Left kidney (tissue), 8 donors: Measurements from ENCODE around the gene CES4A. TPM values are rescaled to one million over a fixed set of nuclear protein-coding genes. Genes with fewer than 3 reads are reported as not detected.
"Not testable (repeated sequence)": the region's sequence is repeated elsewhere in the genome, so short reads cannot be mapped to it uniquely, and the experiment has no call there.

Experiments
- DNase-seq: peaks from one replicate; pipeline ENCODE4 v3.0.0-alpha.2; 2013
- long read RNA-seq, 8 donors: transcript quantifications; one replicate each; lab custom pipeline, GENCODE V29; 2026
- polyA plus RNA-seq: library from polyadenylated mRNA; unstranded; fragments of 120-200 nt; gene quantifications from one replicate; pipeline ENCODE4 v1.2.1, GENCODE V29; 2013; ENCODE audit not compliant: insufficient read length

The CES4A gene
- 12.4 TPM for polyA plus RNA-seq
- long read RNA-seq, donor 1, result 0 reads
- long read RNA-seq, donor 2, partial matches to known transcripts, result 0 of 2 reads
- long read RNA-seq, donor 2, other reads (novel, unspliced or antisense), result 0 of 2 reads
- long read RNA-seq, donor 3, result 0 reads
- long read RNA-seq, donor 4, result 0 reads
- long read RNA-seq, donor 5, partial matches to known transcripts, result 0 of 2 reads
- long read RNA-seq, donor 5, other reads (novel, unspliced or antisense), result 0 of 2 reads
- long read RNA-seq, donor 6, result 0 reads
- long read RNA-seq, donor 7, partial matches to known transcripts, result 0 of 1 reads
- long read RNA-seq, donor 7, other reads (novel, unspliced or antisense), result 0 of 1 reads
- long read RNA-seq, donor 8, result 0 reads

DNA sequence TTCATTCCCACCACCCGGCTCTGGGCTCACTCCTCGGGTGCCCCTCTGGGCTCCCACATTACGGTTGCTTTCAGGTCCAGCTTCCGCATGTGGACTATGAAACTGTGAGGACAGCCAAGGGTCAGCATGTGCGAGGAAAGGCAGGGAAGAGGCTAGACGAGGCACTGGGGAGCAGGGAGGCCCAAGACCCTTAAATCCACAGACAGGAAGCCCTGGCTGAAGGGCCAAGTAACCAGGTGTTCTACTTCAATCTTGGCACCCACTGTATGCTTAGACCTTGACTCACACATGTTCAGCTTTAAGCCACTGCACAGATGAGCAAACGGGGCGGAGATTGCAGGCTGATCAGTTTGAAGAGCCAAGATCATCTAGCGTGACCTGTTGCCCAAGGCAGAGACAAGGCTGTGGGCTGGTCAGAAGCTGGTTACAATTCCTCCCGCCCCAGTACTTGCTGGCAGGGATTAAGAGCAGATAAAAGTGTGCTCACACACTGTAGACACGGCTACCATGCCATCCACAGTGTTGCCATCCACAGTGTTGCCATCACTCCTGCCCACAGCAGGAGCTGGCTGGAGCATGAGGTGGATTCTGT is at the start of gene CES4A:
CES4A (plus strand) TSS at position 393 of the 592 bp plus-strand sequence; CDS start at position 577, 184 bp downstream.
- DNase-seq, result no peak

DNA sequence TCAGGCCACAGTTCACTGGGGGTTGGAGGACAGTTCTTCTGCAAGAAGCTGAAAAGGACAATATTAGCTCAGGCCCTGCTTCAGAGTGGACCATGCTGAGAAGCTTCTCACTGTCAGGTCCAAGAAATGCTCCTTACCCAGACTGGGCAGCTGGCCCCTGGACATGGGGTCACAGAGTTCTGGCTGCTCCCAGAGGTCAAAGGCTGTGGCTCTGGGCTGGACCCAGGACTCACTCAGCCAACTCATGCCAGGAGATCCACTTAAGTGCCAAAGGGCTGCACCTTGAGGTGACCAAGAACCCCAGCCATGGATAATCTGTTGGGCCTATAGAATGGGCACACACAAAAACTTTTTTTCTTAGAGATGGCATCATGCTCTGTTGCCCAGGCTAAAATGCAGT is 49.0 kb upstream of the CES4A start:
- no peak for DNase-seq

DNA sequence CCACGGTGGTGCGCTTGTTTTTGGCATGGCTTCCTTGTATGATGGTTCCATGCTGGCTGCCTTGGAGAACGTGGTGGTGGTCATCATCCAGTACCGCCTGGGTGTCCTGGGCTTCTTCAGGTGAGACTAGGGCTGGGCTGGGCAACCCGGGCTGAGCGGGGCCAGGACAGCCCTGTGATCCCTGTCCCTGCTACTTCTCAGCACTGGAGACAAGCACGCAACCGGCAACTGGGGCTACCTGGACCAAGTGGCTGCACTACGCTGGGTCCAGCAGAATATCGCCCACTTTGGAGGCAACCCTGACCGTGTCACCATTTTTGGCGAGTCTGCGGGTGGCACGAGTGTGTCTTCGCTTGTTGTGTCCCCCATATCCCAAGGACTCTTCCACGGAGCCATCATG is 48.2 kb upstream of the CES4A start:
- no peak for DNase-seq

DNA sequence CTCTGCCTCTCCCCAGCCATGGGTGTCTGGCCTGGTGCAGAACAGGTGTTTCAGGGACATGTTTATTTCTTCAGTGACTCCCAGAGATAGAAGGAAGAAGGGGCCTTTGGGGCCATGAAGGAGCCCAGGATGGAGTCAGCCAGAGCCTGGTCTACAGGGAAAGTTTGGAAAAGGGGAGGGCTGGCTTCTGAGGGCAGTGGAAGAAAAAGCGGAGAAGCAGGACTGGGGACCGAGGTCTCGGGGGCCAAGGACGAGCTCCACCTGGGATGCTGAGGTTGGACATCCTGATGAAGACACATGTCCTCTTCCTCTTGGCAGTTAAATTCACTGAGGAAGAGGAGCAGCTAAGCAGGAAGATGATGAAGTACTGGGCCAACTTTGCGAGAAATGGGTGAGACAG is 45.4 kb upstream of the CES4A start:
- DNase-seq, result no peak

DNA sequence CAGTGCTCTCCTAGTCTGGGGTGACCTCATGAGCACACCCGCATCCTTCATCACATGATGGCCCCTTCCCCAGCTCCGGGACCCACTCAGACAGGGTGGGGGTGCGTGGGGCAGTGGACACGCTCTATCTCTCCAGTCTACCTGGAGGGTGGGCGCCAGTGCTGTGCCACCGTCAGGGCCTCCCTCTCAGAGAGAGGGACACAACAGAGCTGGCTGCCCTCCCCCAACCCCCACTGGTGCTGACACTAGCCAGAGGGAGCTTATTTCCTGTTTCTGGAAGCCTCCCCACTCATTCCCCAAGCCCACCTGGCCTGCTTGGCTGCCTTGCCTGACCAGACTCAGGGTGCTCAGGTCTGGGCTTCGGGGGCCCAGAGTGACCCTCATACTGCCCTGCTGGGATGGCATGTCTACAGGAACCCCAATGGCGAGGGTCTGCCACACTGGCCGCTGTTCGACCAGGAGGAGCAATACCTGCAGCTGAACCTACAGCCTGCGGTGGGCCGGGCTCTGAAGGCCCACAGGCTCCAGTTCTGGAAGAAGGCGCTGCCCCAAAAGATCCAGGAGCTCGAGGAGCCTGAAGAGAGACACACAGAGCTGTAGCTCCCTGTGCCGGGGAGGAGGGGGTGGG is 44.8 kb upstream of the CES4A start:
- DNase-seq, result no peak

DNA sequence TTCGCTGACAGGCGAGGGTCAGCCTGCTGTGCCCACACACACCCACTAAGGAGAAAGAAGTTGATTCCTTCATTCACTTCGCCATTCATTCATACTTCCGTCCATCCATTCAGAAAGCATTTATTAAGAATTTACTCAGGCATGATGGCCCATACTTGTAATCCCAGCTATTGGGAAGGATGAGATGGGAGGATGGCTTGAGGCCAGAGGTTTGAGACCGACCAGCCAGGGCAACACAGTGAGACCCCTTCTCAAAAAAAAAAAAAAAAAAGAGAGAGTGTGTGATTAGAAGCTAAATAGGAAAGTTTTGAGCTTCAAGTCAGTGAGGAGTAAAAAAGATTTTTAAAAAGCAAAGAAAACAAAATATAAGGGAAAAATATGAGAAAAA is 44.3 kb upstream of the CES4A start:
- DNase-seq, result no peak

DNA sequence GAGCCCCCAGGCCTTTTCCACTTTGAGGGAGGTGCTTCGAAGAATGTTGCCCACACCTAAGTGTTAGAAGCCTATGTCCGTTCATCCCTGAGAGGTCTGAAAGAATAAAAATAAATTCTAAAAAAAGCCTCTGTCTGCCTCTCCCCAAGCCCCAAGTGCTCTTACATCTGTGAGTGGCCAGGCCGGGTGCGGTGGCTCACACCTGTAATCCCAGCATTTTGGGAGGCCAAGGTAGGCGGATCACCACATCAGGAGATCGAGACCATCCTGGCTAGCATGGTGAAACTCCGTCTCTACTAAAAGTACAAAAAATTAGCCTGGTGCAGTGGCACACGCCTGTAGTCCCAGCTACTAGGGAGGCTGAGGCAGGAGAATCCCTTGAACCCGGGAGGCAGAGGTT is 43.4 kb upstream of the CES4A start:
- not testable (repeated sequence) for DNase-seq

DNA sequence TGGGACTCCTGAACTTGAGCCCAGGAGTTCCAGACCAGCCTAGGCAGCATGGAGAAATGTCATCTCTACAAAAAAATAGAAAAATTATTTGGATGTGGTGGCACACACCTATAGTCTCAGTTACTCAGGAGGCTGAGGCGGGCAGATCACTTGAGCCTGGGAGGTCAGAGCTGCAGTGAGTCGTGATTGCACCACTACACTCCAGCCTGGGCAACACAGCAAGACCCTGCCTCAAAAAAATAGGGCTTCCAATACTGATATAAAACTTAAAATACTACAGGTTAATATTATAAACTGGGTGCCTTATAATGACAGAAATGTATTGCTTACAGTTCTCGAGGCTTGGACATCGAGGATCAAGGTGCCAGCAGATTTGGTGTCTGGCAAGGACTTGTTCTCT is 42.5 kb upstream of the CES4A start:
- DNase-seq, result no peak

DNA sequence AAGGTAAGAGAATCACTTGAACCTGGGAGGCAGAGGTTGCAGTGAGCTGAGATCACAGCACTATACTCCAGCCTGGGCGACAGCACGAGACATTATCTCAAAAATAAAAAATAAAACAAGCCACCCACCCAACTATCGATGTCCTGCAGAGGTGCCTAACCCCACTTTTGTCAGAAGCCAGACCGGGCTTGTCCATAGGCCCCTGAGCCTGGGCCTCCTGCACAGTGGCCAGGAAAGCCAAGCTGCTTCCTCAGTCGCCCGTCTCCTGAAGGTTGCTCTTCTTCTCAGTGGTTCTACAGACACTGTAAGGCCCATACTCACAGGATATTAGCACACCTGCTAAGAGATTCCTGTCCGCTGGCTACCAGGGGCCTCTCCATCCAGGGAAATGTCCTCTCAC is 41.8 kb upstream of the CES4A start:
- DNase-seq, result no peak

DNA sequence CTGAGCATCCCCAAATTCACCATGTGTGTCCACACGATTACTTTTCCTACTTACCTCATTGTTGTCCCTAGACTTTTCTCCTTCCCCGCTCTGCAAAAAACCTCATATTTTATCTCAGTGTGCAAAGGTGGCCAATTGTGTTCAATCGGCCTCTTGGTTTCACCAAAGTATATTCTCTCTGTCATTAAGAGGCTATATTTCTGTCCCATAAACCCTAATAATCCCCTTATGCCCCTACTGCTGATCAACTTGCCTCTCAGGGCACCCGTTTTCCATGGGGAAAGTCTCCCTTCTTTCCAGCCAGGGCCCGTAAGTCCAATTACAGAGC is 41.5 kb upstream of the CES4A start:
- DNase-seq, result no peak

DNA sequence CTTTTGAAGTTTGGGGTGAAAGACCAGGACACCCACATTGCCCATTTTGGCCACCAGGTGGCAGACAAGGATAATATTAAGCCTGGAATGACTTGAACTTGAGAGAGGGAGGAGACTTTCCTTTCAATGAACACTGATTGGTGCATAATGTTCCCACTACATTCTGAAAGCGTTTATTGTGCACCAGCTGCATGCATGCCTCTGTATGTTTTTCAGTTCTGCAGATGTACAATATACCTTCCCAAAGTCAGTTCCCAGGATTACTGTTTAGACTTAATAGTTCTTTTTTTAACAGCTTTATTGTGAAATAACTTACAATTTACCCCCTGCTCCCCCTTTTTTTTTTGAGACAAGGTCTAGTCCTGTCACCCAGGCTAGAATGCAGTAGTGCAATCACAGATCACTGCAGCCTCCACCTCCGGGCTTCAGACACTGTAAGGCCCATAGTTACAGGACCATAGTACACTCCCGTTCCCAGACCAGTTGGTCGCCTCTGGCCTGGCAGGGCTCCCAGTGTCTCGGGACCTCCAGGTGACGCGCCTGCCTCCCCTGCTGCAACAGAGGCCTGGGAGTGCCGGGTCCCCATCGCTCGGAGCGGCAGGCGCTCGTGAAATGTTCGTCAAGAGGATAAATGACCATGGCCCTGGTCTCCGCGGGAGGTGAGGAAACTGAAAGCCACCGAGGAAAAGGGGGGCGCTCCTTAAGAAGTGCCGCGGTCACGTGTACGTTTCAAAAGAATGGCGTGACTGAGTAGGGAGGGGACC is 40.9 kb upstream of the CES4A start:
- DNase-seq, result peak; percentile 88

DNA sequence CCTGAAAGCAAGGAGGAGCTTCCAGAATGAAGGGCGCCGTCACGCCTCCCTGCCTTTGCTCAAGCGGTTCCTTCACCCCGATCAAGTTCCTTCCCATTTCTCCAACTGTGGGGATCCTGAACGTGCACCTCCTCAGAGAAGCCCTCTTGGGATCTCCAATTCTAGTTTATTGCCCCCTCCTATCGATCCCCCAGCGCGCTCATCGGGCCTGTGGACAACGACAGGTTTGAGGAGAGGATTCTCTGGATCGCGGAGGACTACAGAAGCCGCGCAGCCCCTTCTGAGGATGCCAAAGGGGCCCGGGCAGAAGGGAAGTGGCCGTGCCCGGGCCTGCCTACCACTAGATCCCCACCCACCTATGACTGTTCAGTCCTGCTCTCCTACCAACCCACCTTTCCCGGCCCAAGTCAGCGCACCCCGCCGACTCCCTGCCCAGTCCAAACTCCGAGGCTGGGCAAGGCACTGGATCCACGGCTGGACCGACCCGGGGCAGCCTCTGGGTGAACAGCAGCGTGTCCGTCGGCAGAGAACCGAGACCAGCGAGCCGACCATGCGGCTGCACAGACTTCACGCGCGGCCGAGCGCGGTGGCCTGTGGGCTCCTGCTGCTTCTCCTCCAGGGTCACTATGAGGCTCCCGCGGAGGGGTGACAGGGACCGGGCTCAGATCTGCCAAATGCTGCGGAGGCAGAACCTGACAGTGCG is 40.1 kb upstream of the CES4A start:
- DNase-seq, result no peak

DNA sequence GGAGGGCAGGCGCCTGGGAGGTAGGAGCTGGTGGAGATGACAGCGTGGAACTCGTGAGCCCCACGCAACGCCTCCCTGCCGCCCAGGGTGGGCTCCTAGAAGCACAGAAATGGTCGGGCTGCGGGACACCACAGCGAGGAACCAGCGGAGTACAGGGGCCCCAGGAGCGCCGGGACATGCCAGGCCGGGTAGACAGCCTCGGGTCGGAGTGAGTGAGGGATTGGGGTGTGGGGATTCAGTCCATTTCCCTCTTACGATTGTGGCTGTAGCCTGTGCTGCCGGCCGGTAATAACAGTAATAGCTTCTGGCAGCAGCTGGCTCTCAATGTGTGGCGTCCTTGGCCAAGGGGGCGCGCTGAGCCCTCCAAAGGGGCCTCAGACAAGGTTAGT is 39.6 kb upstream of the CES4A start:
- DNase-seq, result no peak

DNA sequence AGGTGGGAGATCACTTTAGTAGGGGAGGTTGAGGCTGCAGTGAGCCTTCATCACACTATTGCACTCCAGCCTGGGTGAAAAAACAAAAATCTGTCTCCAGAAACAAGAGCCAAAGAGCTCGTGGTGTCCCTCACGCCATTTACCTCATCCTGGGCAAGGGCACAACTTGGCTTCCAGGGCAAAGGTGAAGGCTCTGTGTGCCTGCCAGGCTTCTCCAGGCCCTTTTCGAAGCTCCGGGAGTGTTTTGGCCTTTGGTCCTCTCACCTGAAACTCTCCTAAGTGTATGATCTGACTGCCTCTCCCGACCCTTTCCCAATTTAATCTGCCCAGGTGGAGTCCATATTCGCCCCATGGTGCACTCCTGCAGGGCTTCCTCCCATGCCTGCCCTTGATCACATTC is 38.9 kb upstream of the CES4A start:
- no peak for DNase-seq

DNA sequence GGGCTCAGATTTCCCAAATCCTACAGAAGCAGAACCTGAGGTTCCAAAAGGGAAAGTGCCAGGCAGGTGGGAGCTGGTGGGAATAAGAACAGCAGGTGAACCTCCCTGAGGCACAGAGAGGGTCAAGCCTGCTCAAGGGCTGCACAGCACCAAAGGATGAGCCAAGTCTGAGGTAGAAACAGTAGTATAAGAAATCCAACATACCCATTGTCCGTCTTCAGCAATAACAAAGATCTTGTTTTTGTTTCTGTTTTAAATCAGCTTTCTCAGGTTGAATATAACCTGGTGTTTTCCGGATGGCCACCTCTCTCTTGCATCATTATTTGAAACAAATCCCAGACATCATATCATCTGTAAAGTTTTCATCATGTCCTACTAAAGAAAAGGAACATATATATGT is 38.0 kb upstream of the CES4A start:
- no peak for DNase-seq

DNA sequence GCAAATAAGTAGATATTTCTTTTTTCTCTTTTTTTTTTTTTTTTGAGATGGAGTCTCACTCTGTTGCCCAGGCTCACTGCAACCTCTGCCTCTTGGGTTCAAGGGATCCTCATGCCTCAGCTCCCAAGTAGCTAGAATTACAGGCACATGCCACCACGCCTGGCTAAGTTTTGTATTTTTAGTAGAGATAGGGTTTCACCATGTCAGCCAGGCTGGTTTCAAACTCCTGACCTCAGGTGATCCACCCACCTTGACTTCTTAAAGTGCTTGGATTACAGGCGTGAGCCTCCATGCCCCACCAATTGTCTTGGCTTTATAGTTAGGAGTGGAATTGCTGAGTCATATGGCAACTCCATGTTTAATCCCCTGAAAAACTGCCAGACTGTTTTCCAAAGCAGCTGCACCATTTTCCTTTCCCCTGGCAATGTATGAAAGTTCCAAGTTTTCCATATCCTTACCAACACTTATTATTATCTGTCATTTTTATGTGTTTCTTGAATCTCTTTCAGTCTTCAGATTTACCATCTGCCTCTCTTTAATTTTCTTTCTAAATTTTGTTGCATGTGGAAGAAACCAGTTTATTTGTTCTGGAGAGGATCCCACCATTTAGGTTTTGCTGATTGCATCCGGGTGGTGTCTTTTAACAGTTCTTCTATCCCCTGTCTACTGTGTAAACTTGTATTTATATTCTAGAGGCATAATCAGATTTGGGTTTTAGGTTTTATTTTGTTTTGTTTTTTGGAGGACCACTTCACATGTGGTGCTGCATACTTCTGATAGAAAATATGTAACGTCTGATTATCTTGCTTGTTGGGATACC is 37.2 kb upstream of the CES4A start:
- DNase-seq, result no peak

DNA sequence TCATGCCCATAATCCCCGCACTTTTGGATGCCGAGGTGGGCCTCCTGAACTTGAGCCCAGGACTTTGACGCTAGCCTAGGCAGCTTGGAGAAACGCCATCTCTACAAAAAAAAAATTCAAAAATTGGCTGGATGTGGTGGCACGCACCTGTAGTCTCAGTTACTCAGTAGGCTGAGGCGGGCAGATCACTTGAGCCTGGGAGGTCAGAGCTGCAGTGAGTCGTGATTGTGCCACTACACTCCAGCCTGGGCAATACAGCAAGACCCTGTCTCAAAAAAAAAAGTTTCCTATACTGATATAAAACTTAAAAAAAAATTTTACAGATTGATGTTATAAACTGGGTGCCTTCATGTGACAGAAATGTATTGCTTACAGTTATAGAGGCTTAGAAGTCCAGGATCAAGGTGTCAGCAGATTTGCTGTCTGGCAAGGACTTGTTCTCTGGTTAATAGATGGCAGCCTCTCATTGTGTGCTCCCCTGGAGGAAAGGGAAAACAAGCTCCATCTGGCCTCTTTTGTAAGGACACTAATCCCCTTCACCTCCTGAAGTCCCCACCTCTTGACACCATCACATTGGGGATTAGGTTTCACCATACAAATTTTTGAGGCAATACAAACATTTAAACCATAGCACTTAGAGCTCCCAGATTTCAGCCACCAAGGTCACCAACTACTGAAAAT is 35.8 kb upstream of the CES4A start:
- no peak for DNase-seq

DNA sequence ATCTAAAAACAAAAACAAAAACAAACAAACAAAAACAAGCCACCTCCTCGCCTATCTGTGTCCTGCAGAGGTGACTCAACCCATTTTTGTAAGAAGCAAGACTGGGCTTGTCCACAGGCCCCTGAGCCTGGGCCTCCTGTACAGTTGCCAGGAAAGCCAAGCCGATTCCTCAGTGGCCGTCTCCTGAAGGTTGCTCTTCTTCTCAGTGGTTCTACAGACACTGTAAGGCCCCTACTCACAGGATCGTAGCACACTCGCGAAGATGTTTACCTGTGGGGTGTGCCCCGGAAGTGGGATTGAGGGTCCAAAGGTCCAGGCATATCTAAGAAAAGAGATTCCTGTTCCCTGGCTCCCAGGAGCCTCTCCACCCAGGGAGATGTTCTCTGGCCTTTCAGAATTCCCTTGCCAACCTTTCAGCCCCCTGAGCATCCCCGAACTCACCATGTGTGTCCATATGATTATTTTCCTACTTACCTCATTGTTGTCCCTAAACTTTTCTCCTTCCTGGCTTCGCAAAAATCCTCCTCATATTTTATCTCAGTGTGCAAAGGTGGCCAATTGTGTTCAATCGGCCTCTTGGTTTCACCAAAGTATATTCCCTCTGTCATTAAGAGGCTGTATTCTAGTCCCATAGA is 34.8 kb upstream of the CES4A start:
- DNase-seq, result no peak

DNA sequence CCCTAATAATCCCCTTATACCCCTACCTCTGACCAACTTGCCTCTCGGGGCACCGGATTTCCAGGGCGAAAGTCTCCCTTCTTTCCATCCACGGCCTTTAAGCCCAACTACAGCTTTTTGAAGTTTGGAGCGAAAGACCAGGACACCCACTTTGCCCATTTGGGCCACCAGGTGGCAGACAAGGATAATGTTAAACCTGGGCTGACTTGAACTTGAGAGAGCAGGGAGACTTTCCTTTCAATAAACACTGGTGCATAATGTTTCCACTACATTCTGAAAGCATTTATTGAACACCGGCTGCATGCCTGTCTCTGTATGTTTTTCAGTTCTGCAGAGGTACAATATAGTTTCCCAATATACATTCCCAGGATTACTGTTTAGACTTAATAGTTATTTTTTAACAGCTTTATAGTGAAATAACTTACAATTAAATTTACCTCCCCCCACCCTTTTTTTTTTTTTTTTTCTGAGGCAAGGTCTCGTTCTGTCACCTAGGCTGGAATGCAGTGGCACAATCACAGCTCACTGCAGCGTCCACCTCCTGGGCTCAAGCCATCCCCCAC is 34.2 kb upstream of the CES4A start:
- DNase-seq, result peak; percentile 83
